HG02840 (cell line): ENCODE results near the gene OTOG.

Experiments used
- ATAC-seq: cut with Tn5 transposase; IDR thresholded peaks from one replicate; pipeline ENCODE4 v1.9.1; 2021; ENCODE audit warnings: mild to moderate bottlenecking, moderate library complexity, moderate number of reproducible peaks; ENCODE audit not compliant: unreplicated experiment, low FRiP score

OTOG gene

GRCh38 chr11:17687946-17688670 is 141.0 kb downstream of the OTOG start:
- ATAC-seq, result no peak

- no peak for ATAC-seq
These were observed 144.5 kb downstream of the OTOG start for GRCh38 chr11:17691550-17691949.

- ATAC-seq, result no peak
These were observed 144.9 kb downstream of the OTOG start for GRCh38 chr11:17691976-17692375.

GRCh38 chr11:17692931-17693330 is 145.9 kb downstream of the OTOG start:
- ATAC-seq, result no peak

- no peak for ATAC-seq
These were observed 146.5 kb downstream of the OTOG start for GRCh38 chr11:17693531-17693930.

- ATAC-seq, result no peak
These were observed 147.5 kb downstream of the OTOG start for GRCh38 chr11:17694494-17695110.

GRCh38 chr11:17695454-17696441 is 148.7 kb downstream of the OTOG start:
- no peak for ATAC-seq

GRCh38 chr11:17696741-17697140 is 149.7 kb downstream of the OTOG start:
- ATAC-seq, result no peak
